HEK293 (cell line): ENCODE data around the gene ZNF431.

Experiments used
- CTCF ChIA-PET: fragments of 350-600 bp; formaldehyde crosslinking; extraction: SDS; loops from one replicate; lab custom pipeline; 2021; ENCODE audit warnings: antibody characterized with exemption; lab: Yijun Ruan, JAX
- POLR2A ChIA-PET: fragments of 300-600 bp; formaldehyde crosslinking; extraction: SDS; loops from one replicate; lab custom pipeline; 2020; ENCODE audit warnings: antibody characterized with exemption, inconsistent platforms; lab: Yijun Ruan, JAX
- H3K27ac ChIP-seq: fragments of 200-500 bp; sonication (Bioruptor generic); 2 replicates; pipeline ENCODE4 v1.5.1; 2014; ENCODE audit warnings: low read depth, low read length, control low read depth, inconsistent platforms; ENCODE audit errors: extremely low read depth
- H3K36me3 ChIP-seq, 2 experiments: fragments of 200-500 bp in 1 of 2; sonication (Bioruptor generic) in 1 of 2; 1 replicate in 1 of 2; 2 replicates in 1 of 2; pipeline ENCODE4 v1.5.1; 2014 to 2017; ENCODE audit warnings: inconsistent platforms in 2 of 2, low read length in 2 of 2; ENCODE audit not compliant: control insufficient read depth in 2 of 2, insufficient read depth in 1 of 2
- H3K4me1 ChIP-seq: fragments of 200-500 bp; sonication (Bioruptor generic); 2 replicates; pipeline ENCODE4 v1.5.1; 2014; ENCODE audit warnings: mild to moderate bottlenecking, low read length, inconsistent platforms; ENCODE audit not compliant: control insufficient read depth, insufficient read depth
- H3K4me3 ChIP-seq: 2 replicates; pipeline ENCODE4 v1.5.1; 2011; ENCODE audit warnings: low read depth, mild to moderate bottlenecking, control low read depth, low read length, moderate library complexity
- H3K9me3 ChIP-seq: fragments of 200-500 bp; sonication (Bioruptor generic); 2 replicates; pipeline ENCODE4 v1.5.1; 2014; ENCODE audit warnings: low read depth, low read length, inconsistent platforms; ENCODE audit not compliant: control insufficient read depth, insufficient read depth
- CTCF ChIP-seq: fragments of 450-650 bp; formaldehyde crosslinking; IDR thresholded peaks from 2 replicates; pipeline ENCODE4 v1.5.1; 2016; ENCODE audit warnings: missing biosample characterization, missing genetic modification characterization
- GLI4 ChIP-seq: fragments of 450-650 bp; formaldehyde crosslinking; IDR thresholded peaks from 2 replicates; pipeline ENCODE4 v1.5.1; 2016; ENCODE audit warnings: missing biosample characterization, missing genetic modification characterization
- SETDB1 ChIP-seq: IDR thresholded peaks from one replicate; pipeline ENCODE4 v1.6.1; 2017; ENCODE audit warnings: mild to moderate bottlenecking, low read length, moderate library complexity, mixed read lengths; ENCODE audit not compliant: insufficient read length
- SP3 ChIP-seq: fragments of 450-650 bp; formaldehyde crosslinking; IDR thresholded peaks from 2 replicates; pipeline ENCODE4 v1.5.1; 2016; ENCODE audit warnings: missing biosample characterization, missing genetic modification characterization
- TRIM28 ChIP-seq: IDR thresholded peaks from 2 replicates; pipeline ENCODE4 v1.6.1; 2011; ENCODE audit warnings: low read length, control low read depth, borderline replicate concordance
- WT1 ChIP-seq: fragments of 450-650 bp; formaldehyde crosslinking; IDR thresholded peaks from 2 replicates; pipeline ENCODE4 v1.5.1; 2016; ENCODE audit warnings: missing biosample characterization, missing genetic modification characterization
- ZBTB1 ChIP-seq: fragments of 450-650 bp; formaldehyde crosslinking; IDR thresholded peaks from 2 replicates; pipeline ENCODE4 v1.5.1; 2016; ENCODE audit warnings: missing biosample characterization, missing genetic modification characterization
- ZBTB44 ChIP-seq: fragments of 450-650 bp; IDR thresholded peaks from 2 replicates; pipeline ENCODE4 v1.5.1; 2018; ENCODE audit warnings: missing biosample characterization, mild to moderate bottlenecking, missing genetic modification characterization
- ZBTB48 ChIP-seq: fragments of 450-650 bp; formaldehyde crosslinking; IDR thresholded peaks from 2 replicates; pipeline ENCODE4 v1.5.1; 2016; ENCODE audit warnings: missing biosample characterization, missing genetic modification characterization
- ZNF112 ChIP-seq: fragments of 450-650 bp; formaldehyde crosslinking; IDR thresholded peaks from 2 replicates; pipeline ENCODE4 v1.5.0; 2017; ENCODE audit warnings: missing biosample characterization, missing genetic modification characterization
- ZNF138 ChIP-seq: fragments of 450-650 bp; formaldehyde crosslinking; IDR thresholded peaks from 2 replicates; pipeline ENCODE4 v1.5.1; 2016; ENCODE audit warnings: missing biosample characterization, missing genetic modification characterization, borderline replicate concordance
- ZNF175 ChIP-seq: fragments of 450-650 bp; formaldehyde crosslinking; IDR thresholded peaks from 2 replicates; pipeline ENCODE4 v1.5.1; 2016; ENCODE audit warnings: missing biosample characterization, missing genetic modification characterization
- ZNF184 ChIP-seq: fragments of 450-650 bp; IDR thresholded peaks from 2 replicates; pipeline ENCODE4 v1.5.1; 2018; ENCODE audit warnings: missing biosample characterization, mild to moderate bottlenecking, missing genetic modification characterization
- ZNF221 ChIP-seq: fragments of 450-650 bp; formaldehyde crosslinking; IDR thresholded peaks from 2 replicates; pipeline ENCODE4 v1.5.1; 2017; ENCODE audit warnings: missing biosample characterization, missing genetic modification characterization, borderline replicate concordance
- ZNF280D ChIP-seq: fragments of 450-650 bp; formaldehyde crosslinking; IDR thresholded peaks from 2 replicates; pipeline ENCODE4 v1.5.1; 2016; ENCODE audit warnings: missing biosample characterization, missing genetic modification characterization
- ZNF292 ChIP-seq: fragments of 450-650 bp; formaldehyde crosslinking; IDR thresholded peaks from 2 replicates; pipeline ENCODE4 v1.5.1; 2016; ENCODE audit warnings: low read depth, missing biosample characterization, missing genetic modification characterization, borderline replicate concordance
- ZNF423 ChIP-seq: fragments of 450-650 bp; formaldehyde crosslinking; IDR thresholded peaks from 2 replicates; pipeline ENCODE4 v1.5.1; 2016; ENCODE audit warnings: missing biosample characterization, missing genetic modification characterization
- ZNF510 ChIP-seq: fragments of 450-650 bp; formaldehyde crosslinking; IDR thresholded peaks from 2 replicates; pipeline ENCODE4 v1.5.1; 2018; ENCODE audit warnings: mild to moderate bottlenecking, missing genetic modification characterization, missing biosample characterization; ENCODE audit not compliant: insufficient replicate concordance
- ZNF514 ChIP-seq: fragments of 450-650 bp; formaldehyde crosslinking; IDR thresholded peaks from 2 replicates; pipeline ENCODE4 v1.5.1; 2016; ENCODE audit warnings: missing biosample characterization, missing genetic modification characterization
- ZNF530 ChIP-seq: fragments of 450-650 bp; formaldehyde crosslinking; IDR thresholded peaks from 2 replicates; pipeline ENCODE4 v1.5.1; 2016; ENCODE audit warnings: low read depth, missing biosample characterization, missing genetic modification characterization
- ZNF580 ChIP-seq: fragments of 450-650 bp; formaldehyde crosslinking; IDR thresholded peaks from 2 replicates; pipeline ENCODE4 v1.5.1; 2016; ENCODE audit warnings: missing biosample characterization, missing genetic modification characterization
- ZNF596 ChIP-seq: fragments of 450-650 bp; IDR thresholded peaks from 2 replicates; pipeline ENCODE4 v1.5.0; 2018; ENCODE audit warnings: missing biosample characterization, mild to moderate bottlenecking, missing genetic modification characterization, moderate library complexity
- ZNF658 ChIP-seq: fragments of 450-650 bp; formaldehyde crosslinking; IDR thresholded peaks from 2 replicates; pipeline ENCODE4; 2016; ENCODE audit warnings: missing biosample characterization, missing genetic modification characterization
- ZNF660 ChIP-seq: fragments of 450-650 bp; IDR thresholded peaks from 2 replicates; pipeline ENCODE4 v1.5.1; 2018; ENCODE audit warnings: missing biosample characterization, mild to moderate bottlenecking, missing genetic modification characterization
- ZNF670 ChIP-seq: fragments of 450-650 bp; formaldehyde crosslinking; IDR thresholded peaks from 2 replicates; pipeline ENCODE4 v1.5.1; 2016; ENCODE audit warnings: missing biosample characterization, missing genetic modification characterization, low read depth
- ZNF768 ChIP-seq: fragments of 450-650 bp; formaldehyde crosslinking; IDR thresholded peaks from 2 replicates; pipeline ENCODE4 v1.5.1; 2018; ENCODE audit warnings: missing biosample characterization, mild to moderate bottlenecking, missing genetic modification characterization
- ZNF837 ChIP-seq: fragments of 450-650 bp; formaldehyde crosslinking; IDR thresholded peaks from 2 replicates; pipeline ENCODE4 v1.5.1; 2016; ENCODE audit warnings: missing biosample characterization, missing genetic modification characterization
- ZSCAN16 ChIP-seq: fragments of 450-650 bp; formaldehyde crosslinking; IDR thresholded peaks from 2 replicates; pipeline ENCODE4 v1.5.1; 2016; ENCODE audit warnings: missing biosample characterization, missing genetic modification characterization

ZNF431 gene

GRCh38 chr19:21143854-21144253 lies 2.0 kb downstream of the ZNF431 start (continued):
- no peak for TF ChIP-seq ZNF530 (tag by site-specific recombination)
- no peak for TF ChIP-seq ZNF837 (tag by site-specific recombination)

- Histone ChIP-seq H3K4me1 (no peaks in the 10 kb centered on the region), H3K9me3 (peaks cover 2% of the 10 kb centered on the region), H3K36me3 (peaks cover 59 to 90% of the 10 kb centered on the region in 2 experiments), H3K27ac (no peak overlapping the region), H3K4me3 (no peak overlapping the region)
- ChIA-PET POLR2A (no interaction called here), CTCF (no interaction called here)
- TF ChIP-seq ZNF768 (no peak), ZNF658 (tag by site-specific recombination) (no peak), SP3 (tag by site-specific recombination) (no peak), ZSCAN16 (tag by site-specific recombination) (no peak), GLI4 (tag by site-specific recombination) (no peak), ZNF184 (tag by site-specific recombination) (no peak), ZNF112 (tag by site-specific recombination) (no peak), WT1 (tag by site-specific recombination) (no peak), ZBTB44 (no peak), ZNF514 (tag by site-specific recombination) (no peak), ZNF221 (tag by site-specific recombination) (no peak)
These were observed 5.7 kb downstream of the ZNF431 start for GRCh38 chr19:21147540-21147939.

- POLR2A ChIA-PET, result no interaction called here
- Histone ChIP-seq H3K4me1 (no peaks in the 10 kb centered on the region), H3K4me3 (no peak overlapping the region), H3K9me3 (peaks cover 2% of the 10 kb centered on the region), H3K27ac (no peak overlapping the region), H3K36me3 (peaks cover 56 to 96% of the 10 kb centered on the region in 2 experiments)
- CTCF ChIA-PET, result no interaction called here
- TF ChIP-seq ZNF580 (tag by site-specific recombination), result no peak
- TF ChIP-seq ZNF280D, result no peak
- TF ChIP-seq TRIM28, result peak; percentile 18; the same call in 1 of the 2 replicates
- TF ChIP-seq ZNF596 (tag by site-specific recombination), result no peak
- peak; percentile 78 for TF ChIP-seq SETDB1
- no peak for TF ChIP-seq ZNF423 (tag by site-specific recombination)
- no peak for TF ChIP-seq CTCF (tag by site-specific recombination)
- TF ChIP-seq ZBTB1 (tag by site-specific recombination), result no peak
- TF ChIP-seq ZNF660, result no peak
- TF ChIP-seq ZNF670, result no peak
- TF ChIP-seq ZNF138, result no peak
- TF ChIP-seq ZBTB48 (tag by site-specific recombination), result no peak
- TF ChIP-seq ZNF510 (tag by site-specific recombination), result no peak
- no peak for TF ChIP-seq ZNF292 (tag by site-specific recombination)
- no peak for TF ChIP-seq ZNF175 (tag by site-specific recombination)
These were observed 6.8 kb downstream of the ZNF431 start for GRCh38 chr19:21148681-21149080.
